Measurements from ENCODE around the gene ARMH3.

DNA sequence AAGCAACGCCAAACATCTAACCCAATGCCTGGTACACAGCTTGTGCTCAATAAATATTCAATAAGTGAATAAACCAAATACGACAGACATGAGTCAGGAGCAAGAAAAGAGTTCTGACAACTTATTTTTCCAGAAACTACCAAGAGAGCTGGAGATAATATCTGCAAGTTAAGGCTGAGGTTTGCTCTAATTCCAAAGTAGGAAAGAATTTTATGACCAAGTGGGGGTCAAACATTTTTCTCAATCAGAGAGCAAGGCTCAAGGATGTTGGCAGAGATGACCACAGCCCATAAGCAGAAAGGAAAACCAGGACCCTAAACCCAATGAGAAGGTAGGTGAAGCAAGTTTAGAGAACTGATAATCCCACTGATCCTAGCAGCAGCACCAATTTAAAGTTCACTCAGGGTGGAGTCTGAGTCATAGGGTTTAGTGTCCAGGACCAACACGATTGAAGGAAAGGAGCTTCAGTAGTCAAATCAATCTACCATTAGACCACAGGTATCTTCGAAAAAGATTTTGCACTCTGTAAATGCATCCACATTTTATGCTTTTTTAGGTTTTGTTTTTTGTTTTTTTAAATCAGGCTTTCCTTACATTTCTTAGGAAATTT is 163.1 kb downstream of the ARMH3 start:
- TF ChIP-seq POLR2A (IDR thresholded peaks at IDR 0.05) (no peak), POLR2AphosphoS5 (IDR thresholded peaks at IDR 0.05) (no peak), EP300 (IDR thresholded peaks at IDR 0.05; ENCODE audit: low read depth) (no peak), CTCF (IDR thresholded peaks at IDR 0.05) (no peak)
